ENCODE results near the gene EDN1. TPM values are rescaled to one million over a fixed set of nuclear protein-coding genes. Genes with fewer than 3 reads are reported as not detected.

The EDN1 gene
- total RNA-seq, 1 donor from 2014 or later: 64.4 TPM

GRCh38 chr6:12336121-12336971, 46.2 kb downstream of the EDN1 start:
- Histone ChIP-seq H3K4me3 (ENCODE audit: insufficient read depth, low read depth, low read length) (no peak overlapping the region), H3K27ac (ENCODE audit: low read depth, low read length) (no peak overlapping the region), H4K20me1 (ENCODE audit: insufficient read depth, low read length) (no peaks in the 10 kb centered on the region), H3K4me2 (ENCODE audit: low read length) (no peak overlapping the region), H3K9me3 (ENCODE audit: insufficient read depth, low read depth, low read length) (no peaks in the 10 kb centered on the region), H3K4me1 (ENCODE audit: insufficient read depth, low read length) (peaks cover 4% of the 10 kb centered on the region), H3K36me3 (ENCODE audit: insufficient read depth, low read length) (no peaks in the 10 kb centered on the region), H3K79me2 (ENCODE audit: insufficient read depth, low read length) (no peaks in the 10 kb centered on the region), H3K27me3 (ENCODE audit: insufficient read depth, low read length) (no peaks in the 10 kb centered on the region), H2AFZ (ENCODE audit: low read depth, low read length) (no peak overlapping the region), H3K9ac (ENCODE audit: low read length) (no peak overlapping the region)
- H3K9me3 Mint-ChIP-seq (ENCODE audit: unreplicated experiment): peaks cover 3% of the 10 kb centered on the region
- H3K27ac Mint-ChIP-seq (ENCODE audit: unreplicated experiment): no peak overlapping the region
- TF ChIP-seq, protein P1, sequence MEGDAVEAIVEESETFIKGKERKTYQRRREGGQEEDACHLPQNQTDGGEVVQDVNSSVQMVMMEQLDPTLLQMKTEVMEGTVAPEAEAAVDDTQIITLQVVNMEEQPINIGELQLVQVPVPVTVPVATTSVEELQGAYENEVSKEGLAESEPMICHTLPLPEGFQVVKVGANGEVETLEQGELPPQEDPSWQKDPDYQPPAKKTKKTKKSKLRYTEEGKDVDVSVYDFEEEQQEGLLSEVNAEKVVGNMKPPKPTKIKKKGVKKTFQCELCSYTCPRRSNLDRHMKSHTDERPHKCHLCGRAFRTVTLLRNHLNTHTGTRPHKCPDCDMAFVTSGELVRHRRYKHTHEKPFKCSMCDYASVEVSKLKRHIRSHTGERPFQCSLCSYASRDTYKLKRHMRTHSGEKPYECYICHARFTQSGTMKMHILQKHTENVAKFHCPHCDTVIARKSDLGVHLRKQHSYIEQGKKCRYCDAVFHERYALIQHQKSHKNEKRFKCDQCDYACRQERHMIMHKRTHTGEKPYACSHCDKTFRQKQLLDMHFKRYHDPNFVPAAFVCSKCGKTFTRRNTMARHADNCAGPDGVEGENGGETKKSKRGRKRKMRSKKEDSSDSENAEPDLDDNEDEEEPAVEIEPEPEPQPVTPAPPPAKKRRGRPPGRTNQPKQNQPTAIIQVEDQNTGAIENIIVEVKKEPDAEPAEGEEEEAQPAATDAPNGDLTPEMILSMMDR (IDR thresholded peaks at IDR 0.05; ENCODE audit: insufficient read depth, low read depth, low read length): no peak
- no peak for TF ChIP-seq EZH2 (IDR thresholded peaks at IDR 0.05; ENCODE audit: insufficient read depth, low read length)
- H3K27me3 Mint-ChIP-seq (ENCODE audit: low read depth, unreplicated experiment): no peaks in the 10 kb centered on the region
- H3K4me1 Mint-ChIP-seq (ENCODE audit: low read depth, unreplicated experiment): peaks cover 4% of the 10 kb centered on the region
- no peaks in the 10 kb centered on the region for H3K36me3 Mint-ChIP-seq (ENCODE audit: low read depth, unreplicated experiment)
- FAIRE-seq (no peak), DNase-seq (ENCODE audit: low read depth) (no peak)
- no peak overlapping the region for H3K4me3 Mint-ChIP-seq (ENCODE audit: unreplicated experiment)

- no peaks in the 10 kb centered on the region for H3K36me3 Mint-ChIP-seq (ENCODE audit: low read depth, unreplicated experiment)
- TF ChIP-seq, protein P1 (IDR thresholded peaks at IDR 0.05; ENCODE audit: insufficient read depth, low read depth, low read length): no peak
- no peak for TF ChIP-seq EZH2 (IDR thresholded peaks at IDR 0.05; ENCODE audit: insufficient read depth, low read length)
- no peak overlapping the region for H3K4me3 ChIP-seq (ENCODE audit: insufficient read depth, low read depth, low read length)
- no peaks in the 10 kb centered on the region for H3K36me3 ChIP-seq (ENCODE audit: insufficient read depth, low read length)
- H4K20me1 ChIP-seq (ENCODE audit: insufficient read depth, low read length): no peaks in the 10 kb centered on the region
- H3K4me3 Mint-ChIP-seq (ENCODE audit: unreplicated experiment): no peak overlapping the region
- FAIRE-seq (no peak), DNase-seq (ENCODE audit: low read depth) (no peak)
- no peak overlapping the region for H2AFZ ChIP-seq (ENCODE audit: low read depth, low read length)
- H3K27me3 Mint-ChIP-seq (ENCODE audit: low read depth, unreplicated experiment): no peaks in the 10 kb centered on the region
- H3K27ac Mint-ChIP-seq (ENCODE audit: unreplicated experiment): no peak overlapping the region
- no peaks in the 10 kb centered on the region for H3K9me3 ChIP-seq (ENCODE audit: insufficient read depth, low read depth, low read length)
- peaks cover 10% of the 10 kb centered on the region for H3K4me1 ChIP-seq (ENCODE audit: insufficient read depth, low read length)
- H3K27me3 ChIP-seq (ENCODE audit: insufficient read depth, low read length): no peaks in the 10 kb centered on the region
- H3K9me3 Mint-ChIP-seq (ENCODE audit: unreplicated experiment): no peaks in the 10 kb centered on the region
- no peak overlapping the region for H3K27ac ChIP-seq (ENCODE audit: low read depth, low read length)
- no peak overlapping the region for H3K9ac ChIP-seq (ENCODE audit: low read length)
- H3K4me2 ChIP-seq (ENCODE audit: low read length): no peak overlapping the region
- H3K4me1 Mint-ChIP-seq (ENCODE audit: low read depth, unreplicated experiment): peaks cover 15% of the 10 kb centered on the region
- no peaks in the 10 kb centered on the region for H3K79me2 ChIP-seq (ENCODE audit: insufficient read depth, low read length)
These were observed 48.9 kb downstream of the EDN1 start for GRCh38 chr6:12339022-12339421.

Measured in astrocyte (in vitro differentiated cells and primary cell).